Gastrocnemius medialis (tissue), 4 donors: ENCODE measurements around the gene LIFR. TPM values are rescaled to one million over a fixed set of nuclear protein-coding genes. Genes with fewer than 3 reads are reported as not detected.

Source experiments
- ATAC-seq, 2 donors: fragments of 150-250 bp; one replicate each; pipeline ENCODE4 v1.9.1; 2016
- DNase-seq, 2 donors: peaks; one replicate each; pipeline ENCODE4 v3.0.0-alpha.2; 2019
- H3K27ac ChIP-seq, 4 donors: fragments of 200-600 bp; sonication (generic); 1 replicate in 1 of 4; 2 replicates in 3 of 4; pipeline ENCODE4 v1.5.1; 2016 to 2018; ENCODE audit warnings: mild to moderate bottlenecking in 2 of 4, moderate library complexity in 1 of 4
- H3K27me3 ChIP-seq, 3 donors: fragments of 200-600 bp; sonication (generic) in 2 of 3; 1 replicate in 1 of 3; 2 replicates in 2 of 3; pipeline versions ENCODE4 v1.5.1 to v1.6.0; 2016 to 2019; ENCODE audit warnings: mild to moderate bottlenecking in 1 of 3, moderate library complexity in 1 of 3
- H3K36me3 ChIP-seq, 2 donors: fragments of 200-600 bp; sonication (generic) in 1 of 2; one replicate each; pipeline ENCODE4 v1.5.1; 2017 to 2018
- H3K4me1 ChIP-seq, 2 donors: fragments of 200-600 bp; sonication (generic) in 1 of 2; one replicate each; pipeline ENCODE4 v1.5.1; 2016 to 2017; ENCODE audit warnings: mild to moderate bottlenecking in 2 of 2
- H3K4me3 ChIP-seq, 4 donors: fragments of 200-600 bp; sonication (generic) in 3 of 4; 1 replicate in 1 of 4; 2 replicates in 3 of 4; pipeline ENCODE4 v1.5.1; 2016 to 2019; ENCODE audit warnings: mild to moderate bottlenecking in 2 of 4
- H3K9me3 ChIP-seq, 3 donors: fragments of 200-600 bp; sonication (generic) in 2 of 3; 1 replicate in 1 of 3; 2 replicates in 2 of 3; pipeline ENCODE4 v1.5.1; 2016 to 2019
- POLR2A ChIP-seq, 2 donors: fragments of 450-650 bp; IDR thresholded peaks; one replicate each; pipeline ENCODE4 v1.6.1; 2017; ENCODE audit warnings: antibody characterized with exemption in 2 of 2, mild to moderate bottlenecking in 2 of 2, moderate library complexity in 2 of 2
- in situ Hi-C, 4 donors: fragments of 200-750 bp; cut with MboI; loops; one replicate each; pipeline versions ENCODE4 v1.15.0 to v1.8.0; 2017; ENCODE audit warnings: low sequenced_read_pairs in 4 of 4
- intact Hi-C: fragments of 100-400 bp; cut with DNase I; formaldehyde crosslinking; loops from one replicate; pipeline ENCODE4 v1.15.1; 2023; ENCODE audit warnings: low total_unique reads
- total RNA-seq, 4 donors: library from RNA; depleted of rRNA; stranded (reverse); fragments of >200 nt; gene quantifications; one replicate each; pipeline versions ENCODE4 v1.1.0 to v1.2.3, GENCODE V29; 2016
- TF ChIP-seq, protein P1 (sequence below), 5 experiments: fragments of 450-650 bp in 3 of 5; fragments of 200-600 bp in 2 of 5; sonication (generic) in 2 of 5; IDR thresholded peaks in 4 of 5; conservative IDR thresholded peaks in 1 of 5; 1 replicate in 4 of 5; 2 replicates in 1 of 5; pipeline ENCODE4 v1.5.1; 2016 to 2019; ENCODE audit warnings: antibody characterized with exemption in 5 of 5, mild to moderate bottlenecking in 3 of 5, moderate library complexity in 3 of 5

Gene LIFR
- total RNA-seq, 4 donors from 2014 or later: 80.0 to 233 (median 89.5) TPM

DNA sequence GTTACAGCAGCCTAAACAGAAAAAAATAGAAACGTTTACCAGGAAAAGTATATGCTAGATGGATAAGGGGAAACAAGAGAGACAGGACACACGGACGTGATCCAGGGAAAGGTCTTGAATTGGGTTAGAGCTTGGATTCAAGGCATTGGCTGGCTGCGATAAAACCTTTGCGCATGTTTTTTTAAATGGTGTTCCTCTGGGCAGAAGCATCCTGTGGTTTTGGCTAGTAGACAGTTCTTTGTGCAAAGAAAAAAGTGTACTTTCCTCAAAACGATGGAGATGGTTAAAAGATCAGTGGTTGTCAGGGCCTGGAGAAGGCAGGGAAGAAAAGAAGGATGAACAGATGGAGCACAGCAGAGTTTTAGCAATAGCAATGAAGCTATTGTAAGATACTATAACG lies 37.5 kb upstream of the LIFR start:
- no peak for ATAC-seq
- Histone ChIP-seq H3K27me3 (no peaks in the 10 kb centered on the region), H3K4me3 (no peak overlapping the region), H3K9me3 (no peaks in the 10 kb centered on the region), H3K27ac (peak overlapping the region in 1 of 4 donors; percentile 10), H3K36me3 (no peaks in the 10 kb centered on the region), H3K4me1 (peaks cover 27 to 51% of the 10 kb centered on the region in 2 donors)
- intact Hi-C loops (loop anchor here (5.0 kb wide), 1 partner anchor 127 kb away; no protein-coding TSS in a partner anchor), in situ Hi-C loops (loop anchor here in 1 of 4 donors (10.0 kb wide), 1 partner anchor 59 kb away; no protein-coding TSS in a partner anchor)
- no peak for DNase-seq
- no peak for TF ChIP-seq POLR2A (IDR thresholded peaks at IDR 0.05)
- TF ChIP-seq, protein P1, sequence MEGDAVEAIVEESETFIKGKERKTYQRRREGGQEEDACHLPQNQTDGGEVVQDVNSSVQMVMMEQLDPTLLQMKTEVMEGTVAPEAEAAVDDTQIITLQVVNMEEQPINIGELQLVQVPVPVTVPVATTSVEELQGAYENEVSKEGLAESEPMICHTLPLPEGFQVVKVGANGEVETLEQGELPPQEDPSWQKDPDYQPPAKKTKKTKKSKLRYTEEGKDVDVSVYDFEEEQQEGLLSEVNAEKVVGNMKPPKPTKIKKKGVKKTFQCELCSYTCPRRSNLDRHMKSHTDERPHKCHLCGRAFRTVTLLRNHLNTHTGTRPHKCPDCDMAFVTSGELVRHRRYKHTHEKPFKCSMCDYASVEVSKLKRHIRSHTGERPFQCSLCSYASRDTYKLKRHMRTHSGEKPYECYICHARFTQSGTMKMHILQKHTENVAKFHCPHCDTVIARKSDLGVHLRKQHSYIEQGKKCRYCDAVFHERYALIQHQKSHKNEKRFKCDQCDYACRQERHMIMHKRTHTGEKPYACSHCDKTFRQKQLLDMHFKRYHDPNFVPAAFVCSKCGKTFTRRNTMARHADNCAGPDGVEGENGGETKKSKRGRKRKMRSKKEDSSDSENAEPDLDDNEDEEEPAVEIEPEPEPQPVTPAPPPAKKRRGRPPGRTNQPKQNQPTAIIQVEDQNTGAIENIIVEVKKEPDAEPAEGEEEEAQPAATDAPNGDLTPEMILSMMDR (IDR thresholded peaks at IDR 0.05 in 4 of 5, conservative IDR thresholded peaks at IDR 0.05 in 1 of 5): no peak

DNA sequence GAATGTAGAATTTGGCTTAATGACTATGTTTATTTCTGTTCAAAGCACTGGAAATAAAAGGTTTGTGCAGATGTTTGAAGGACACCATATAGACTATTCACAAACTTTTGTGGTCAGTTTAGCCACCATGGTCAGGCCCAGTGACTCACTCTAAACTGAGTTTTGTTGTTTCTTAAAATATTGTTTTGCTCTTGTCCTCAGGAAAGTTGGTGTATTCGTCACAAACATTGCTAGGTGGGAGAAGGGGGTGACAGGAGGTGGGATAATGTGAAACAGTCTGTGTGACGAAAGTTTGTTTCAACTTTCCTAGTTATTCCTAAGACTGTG lies 35.0 kb upstream of the LIFR start:
- Histone ChIP-seq H3K36me3 (no peaks in the 10 kb centered on the region), H3K4me1 (peaks cover 27 to 32% of the 10 kb centered on the region in 2 donors), H3K27me3 (no peaks in the 10 kb centered on the region), H3K27ac (peak overlapping the region; percentile 71 to 91 (median 84)), H3K4me3 (no peak overlapping the region), H3K9me3 (no peaks in the 10 kb centered on the region)
- intact Hi-C loops: loop anchor here (2.0 to 5.0 kb wide), 2 partner anchors 15 to 124 kb away; no protein-coding TSS in a partner anchor
- ATAC-seq: no peak
- in situ Hi-C loops: loop anchor here in 1 of 4 donors (10.0 kb wide), 1 partner anchor 57 kb away; no protein-coding TSS in a partner anchor
- TF ChIP-seq POLR2A (IDR thresholded peaks at IDR 0.05): no peak
- TF ChIP-seq, protein P1 (IDR thresholded peaks at IDR 0.05 in 4 of 5, conservative IDR thresholded peaks at IDR 0.05 in 1 of 5): no peak
- no peak for DNase-seq

DNA sequence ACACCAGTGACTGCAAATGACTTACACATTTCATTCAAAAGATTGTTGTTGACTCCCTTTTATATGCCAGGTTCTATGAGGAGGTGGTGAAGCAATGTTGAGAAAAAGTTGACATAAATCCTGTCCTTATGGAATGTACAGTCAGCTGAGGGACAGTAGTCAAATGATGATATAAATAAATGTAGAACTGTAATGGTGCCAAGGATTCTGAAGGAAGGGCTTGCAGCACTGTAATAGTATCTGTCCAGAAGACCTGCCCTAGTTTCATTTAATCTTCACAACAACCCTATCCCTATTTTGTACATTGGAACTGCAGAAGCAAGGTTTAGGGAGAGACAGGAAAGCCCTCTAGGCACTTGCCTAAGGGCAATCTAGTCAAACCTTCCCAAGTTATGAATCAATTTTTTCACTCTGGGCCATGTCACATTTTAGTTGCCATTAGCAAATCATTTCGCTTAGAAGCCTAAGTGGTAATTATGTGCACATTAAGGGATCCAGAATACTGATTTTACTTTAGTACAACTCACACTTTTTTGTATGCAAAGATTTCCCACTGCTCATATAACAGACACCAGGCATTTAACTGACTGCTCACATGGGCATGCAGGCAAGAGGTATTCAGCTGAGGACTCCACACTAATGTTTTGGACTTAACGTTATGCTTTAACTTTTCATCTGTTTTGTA lies 34.5 kb upstream of the LIFR start:
- peak overlapping the region; percentile 71 to 91 (median 84) for H3K27ac ChIP-seq
- in situ Hi-C loops: loop anchor here in 1 of 4 donors (10.0 kb wide), 1 partner anchor 56 kb away; no protein-coding TSS in a partner anchor
- H3K4me3 ChIP-seq: no peak overlapping the region
- intact Hi-C loops: loop anchor here (2.0 to 5.0 kb wide), 2 partner anchors 14 to 124 kb away; no protein-coding TSS in a partner anchor
- H3K36me3 ChIP-seq: no peaks in the 10 kb centered on the region
- peak in 1 of 2 donors; percentile 6 for DNase-seq
- TF ChIP-seq, protein P1 (IDR thresholded peaks at IDR 0.05 in 4 of 5, conservative IDR thresholded peaks at IDR 0.05 in 1 of 5): no peak
- peak in 1 of 2 donors; percentile 38 for TF ChIP-seq POLR2A (IDR thresholded peaks at IDR 0.05)
- no peaks in the 10 kb centered on the region for H3K9me3 ChIP-seq
- peak; percentile 98 to 99 for ATAC-seq
- H3K27me3 ChIP-seq: no peaks in the 10 kb centered on the region
- peaks cover 27 to 29% of the 10 kb centered on the region in 2 donors for H3K4me1 ChIP-seq

DNA sequence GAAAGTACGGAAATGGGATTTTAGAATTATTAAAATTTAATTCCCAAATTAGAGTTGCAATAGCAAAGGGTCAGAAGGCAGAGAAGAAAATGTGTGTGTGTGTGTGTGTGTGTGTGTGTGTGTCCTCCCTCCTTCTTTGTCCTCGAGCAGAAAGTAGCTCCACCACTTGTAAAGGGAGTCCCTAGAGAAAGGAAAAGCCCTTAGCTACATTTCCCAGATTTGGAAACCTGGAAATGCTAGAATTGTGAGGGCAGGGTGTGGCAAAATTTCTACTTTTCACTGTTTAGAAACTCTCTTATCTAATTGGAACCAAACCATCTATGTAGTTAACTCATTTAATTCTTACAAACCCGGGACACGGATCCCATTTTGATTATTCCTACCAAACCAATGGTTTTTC lies 33.2 kb upstream of the LIFR start:
- Histone ChIP-seq H3K9me3 (no peaks in the 10 kb centered on the region), H3K27me3 (no peaks in the 10 kb centered on the region), H3K27ac (peak overlapping the region in 3 of 4 donors; percentile 82 to 91 (median 85)), H3K4me1 (peaks cover 22 to 26% of the 10 kb centered on the region in 2 donors), H3K36me3 (no peaks in the 10 kb centered on the region), H3K4me3 (no peak overlapping the region)
- TF ChIP-seq, protein P1 (IDR thresholded peaks at IDR 0.05 in 4 of 5, conservative IDR thresholded peaks at IDR 0.05 in 1 of 5): no peak
- no peak for TF ChIP-seq POLR2A (IDR thresholded peaks at IDR 0.05)
- in situ Hi-C loops (loop anchor here in 1 of 4 donors (10.0 kb wide), 1 partner anchor 55 kb away; no protein-coding TSS in a partner anchor), intact Hi-C loops (loop anchor here (2.0 to 5.0 kb wide), 2 partner anchors 13 to 122 kb away; no protein-coding TSS in a partner anchor)
- ATAC-seq (no peak), DNase-seq (no peak)
